K562 (cell line): ENCODE data around the gene BOD1L2. TPM values are rescaled to one million over a fixed set of nuclear protein-coding genes. Genes with fewer than 3 reads are reported as not detected.

ENCODE experiments used
- ATAC-seq: fragments of 200-7000 bp; cut with Tn5 transposase; 3 replicates; pipeline ENCODE4 v1.9.1; 2020; ENCODE audit warnings: moderate library complexity
- BruUV-seq: library from RNA; stranded (reverse); fragments of 400-500 nt; replicated peaks from 2 replicates; lab custom pipeline; 2021; lab: Mats Ljungman, UMichigan
- CTCF ChIA-PET: fragments of 300-600 bp; formaldehyde crosslinking; extraction: SDS; loops from one replicate; lab custom pipeline; 2021; ENCODE audit warnings: low intra/inter-chr PET ratio; lab: Yijun Ruan, JAX
- POLR2A ChIA-PET: fragments of 300-600, 350-650 bp; sonication (Branson Sonifier 250); formaldehyde crosslinking; extraction: SDS; loops from one replicate; lab custom pipeline; 2021; ENCODE audit warnings: antibody characterized with exemption, inconsistent platforms; lab: Yijun Ruan, JAX
- DNase-seq, 4 experiments: peaks; one replicate each; pipeline versions ENCODE4 v3.0.0 to v3.0.0-alpha.2; 2011 to 2018; ENCODE audit warnings: low spot score in 3 of 4, mixed read lengths in 3 of 4; ENCODE audit errors: extremely low read depth in 1 of 4
- FAIRE-seq: peaks from 2 replicates; lab custom pipeline; 2011; peaks lifted over from hg19 to GRCh38; lab: Jason Lieb, UNC
- H2AFZ ChIP-seq: 2 replicates; pipeline ENCODE4 v1.6.0; 2011; ENCODE audit warnings: low read depth, low read length, control low read depth, inconsistent platforms
- H3K27ac ChIP-seq: fragments of 200-600 bp; 3 replicates; pipeline ENCODE4 v1.8.0; 2011; ENCODE audit warnings: low read depth, mild to moderate bottlenecking, control low read depth, inconsistent platforms, low read length, moderate library complexity, mixed read lengths; ENCODE audit errors: extremely low read depth
- H3K27me3 ChIP-seq, 2 experiments: fragments of 300-600 bp in 1 of 2; 2 replicates in 1 of 2; 3 replicates in 1 of 2; pipeline versions ENCODE4 v1.6.0 to v1.8.0; 2011; ENCODE audit warnings: inconsistent platforms in 2 of 2, low read length in 2 of 2, mild to moderate bottlenecking in 1 of 2, mixed read lengths in 1 of 2, moderate library complexity in 1 of 2; ENCODE audit not compliant: control insufficient read depth in 2 of 2, insufficient read depth in 2 of 2
- H3K36me3 ChIP-seq: fragments of 300-600 bp; 3 replicates; pipeline ENCODE4 v1.8.0; 2011; ENCODE audit warnings: mild to moderate bottlenecking, low read length, inconsistent platforms; ENCODE audit not compliant: control insufficient read depth, insufficient read depth
- H3K4me1 ChIP-seq, 2 experiments: fragments of 200-600 bp in 1 of 2; replicated peaks in 1 of 2; 2 replicates in 1 of 2; 3 replicates in 1 of 2; pipeline versions ENCODE4 v1.5.1 to v1.8.0; 2011; ENCODE audit warnings: inconsistent platforms in 2 of 2, low read length in 2 of 2, mild to moderate bottlenecking in 1 of 2, mixed read lengths in 1 of 2, moderate library complexity in 1 of 2; ENCODE audit not compliant: control insufficient read depth in 2 of 2, insufficient read depth in 2 of 2
- H3K4me2 ChIP-seq: 2 replicates; pipeline ENCODE4 v1.6.1; 2011; ENCODE audit warnings: low read length, control low read depth, inconsistent platforms, mixed read lengths; ENCODE audit not compliant: insufficient read depth
- H3K4me3 ChIP-seq: fragments of 200-600 bp; sonication (generic), shearing (Covaris generic); 2 replicates; pipeline ENCODE4 v1.5.1; 2016; ENCODE audit warnings: control low read depth, inconsistent platforms
- H3K79me2 ChIP-seq: fragments of 200-600 bp; 3 replicates; pipeline ENCODE4 v1.8.0; 2011; ENCODE audit warnings: low read length, inconsistent platforms; ENCODE audit not compliant: control insufficient read depth, insufficient read depth
- H3K9ac ChIP-seq, 2 experiments: 2 replicates each; pipeline versions ENCODE4 v1.6.0 to v1.6.1; 2011; ENCODE audit warnings: low read depth in 2 of 2, low read length in 2 of 2, control low read depth in 1 of 2, inconsistent platforms in 1 of 2, mild to moderate bottlenecking in 1 of 2, mixed read lengths in 1 of 2; ENCODE audit not compliant: insufficient read depth in 1 of 2
- H3K9me1 ChIP-seq: one replicate; pipeline ENCODE4 v1.6.0; 2011; ENCODE audit warnings: inconsistent platforms, mild to moderate bottlenecking, low read length, moderate library complexity; ENCODE audit not compliant: control insufficient read depth, insufficient read depth
- H3K9me3 ChIP-seq: replicated peaks from 2 replicates; pipeline ENCODE4 v1.5.1; 2011; ENCODE audit warnings: low read depth, low read length, inconsistent platforms; ENCODE audit not compliant: control insufficient read depth, insufficient read depth
- H4K20me1 ChIP-seq: replicated peaks from 2 replicates; pipeline ENCODE4 v1.6.1; 2011; ENCODE audit warnings: low read length, inconsistent platforms, mixed read lengths; ENCODE audit not compliant: control insufficient read depth, insufficient read depth
- CCNT2 ChIP-seq: IDR thresholded peaks from 2 replicates; pipeline ENCODE4 v1.6.1; 2011; ENCODE audit warnings: borderline replicate concordance, low read depth, mild to moderate bottlenecking, moderate library complexity, mixed read lengths, low read length; ENCODE audit not compliant: insufficient read length; ENCODE audit errors: extremely low read depth
- FUS ChIP-seq: fragments of 200-400 bp; formaldehyde crosslinking; optimal IDR thresholded peaks from 2 replicates; pipeline ENCODE3; 2017; ENCODE audit warnings: low read depth, low read length
- MTF1 ChIP-seq: fragments of 250-450 bp; sonication (Bioruptor Pico); IDR thresholded peaks from 2 replicates; pipeline ENCODE4 v1.9.0; 2021; ENCODE audit warnings: moderate library complexity, mild to moderate bottlenecking, inconsistent platforms, borderline replicate concordance
- NEUROD1 ChIP-seq: fragments of 150-350 bp; IDR thresholded peaks from 2 replicates; pipeline ENCODE4 v1.6.1; 2014; ENCODE audit warnings: borderline replicate concordance, low read length, low read depth; ENCODE audit not compliant: partially characterized antibody
- TAF9B ChIP-seq: fragments of 450-650 bp; IDR thresholded peaks from 2 replicates; pipeline ENCODE4 v1.6.1; 2018; ENCODE audit warnings: mild to moderate bottlenecking; ENCODE audit not compliant: partially characterized antibody
- THRB ChIP-seq: fragments of 450-650 bp; formaldehyde crosslinking; conservative IDR thresholded peaks from 2 replicates; pipeline ENCODE4 v1.4.0; 2022; ENCODE audit warnings: mild to moderate bottlenecking, missing genetic modification characterization
- UBTF ChIP-seq, 2 experiments: IDR thresholded peaks; 2 replicates each; pipeline ENCODE4 v1.6.1; 2012; ENCODE audit warnings: improper control_type of control experiment in 2 of 2, low read depth in 2 of 2, low read length in 2 of 2, borderline replicate concordance in 1 of 2
- VEZF1 ChIP-seq: fragments of 200-800 bp; sonication (Bioruptor generic); IDR thresholded peaks from 2 replicates; pipeline ENCODE4 v1.6.1; 2017; ENCODE audit warnings: missing genetic modification characterization, missing compliant biosample characterization
- ZNF124 ChIP-seq: sonication (generic); formaldehyde crosslinking; IDR thresholded peaks from 2 replicates; pipeline ENCODE4 v1.8.1; 2022; ENCODE audit warnings: missing genetic modification reagents
- ZNF23 ChIP-seq: fragments of 250-450 bp; sonication (Bioruptor Pico); IDR thresholded peaks from 2 replicates; pipeline ENCODE4 v1.4.0; 2020; ENCODE audit warnings: mild to moderate bottlenecking
- ZNF778 ChIP-seq: fragments of 450-650 bp; formaldehyde crosslinking; IDR thresholded peaks from 2 replicates; pipeline ENCODE4 v1.4.0; 2020; ENCODE audit warnings: mild to moderate bottlenecking, moderate library complexity
- WGBS: fragments of 100-300 bp; shearing (Covaris generic); methylation state at CpG from one replicate; pipeline ENCODE4 v1.1.6; 2016; ENCODE audit warnings: low coverage, mixed read lengths; ENCODE audit not compliant: insufficient coverage; ENCODE audit errors: missing lambda C conversion rate; 5-methylcytosine and 5-hydroxymethylcytosine counted together
- in situ Hi-C: fragments of 300-500 bp; cut with MboI; formaldehyde crosslinking; loops from 4 replicates; pipeline ENCODE4 v1.15.0; 2018; ENCODE audit warnings: inconsistent platforms, mixed read lengths
- intact Hi-C: fragments of 100-400 bp; cut with micrococcal nuclease; formaldehyde crosslinking; loops from 2 replicates; pipeline ENCODE4 v1.14.2; 2022
- polyA plus RNA-seq, 8 experiments: library from polyadenylated mRNA; depleted of rRNA in 4 of 8; stranded (reverse) in 5 of 8; unstranded in 3 of 8; fragments of >200 nt; fragmentation: Nextera tagmentation in 2 of 8; fragmentation: Illumina TruSeq in 1 of 8; extraction: Ambion mirVana in 2 of 8; extraction: Trizol in 1 of 8; gene quantifications; 2 replicates each; pipeline versions ENCODE4 v1.2.1 to v1.2.3, GENCODE V29; 2011 to 2014; ENCODE audit warnings: inconsistent platforms in 1 of 8, missing spikeins in 1 of 8
- total RNA-seq, 7 experiments: library from RNA; depleted of rRNA in 6 of 7; stranded (reverse); fragments of >200 nt in 6 of 7; fragmentation: Illumina TruSeq in 2 of 7; extraction: Trizol in 2 of 7; gene quantifications; 2 replicates each; pipeline versions ENCODE4 v1.2.1 to v1.2.3, GENCODE V29; 2011 to 2021; ENCODE audit warnings: low replicate concordance in 1 of 7
- TF ChIP-seq, protein P1 (sequence below): fragments of 250-450 bp; sonication (Bioruptor Pico); IDR thresholded peaks from 2 replicates; pipeline ENCODE4 v1.8.0; 2021; ENCODE audit warnings: moderate library complexity, mild to moderate bottlenecking, inconsistent platforms

The BOD1L2 gene
- total and polyA plus RNA-seq, 9 of the 15 experiments (the other 6 are each of a cell fraction or from before 2014, with no cell fraction given) = 0.03 TPM; not detected in 8

DNA sequence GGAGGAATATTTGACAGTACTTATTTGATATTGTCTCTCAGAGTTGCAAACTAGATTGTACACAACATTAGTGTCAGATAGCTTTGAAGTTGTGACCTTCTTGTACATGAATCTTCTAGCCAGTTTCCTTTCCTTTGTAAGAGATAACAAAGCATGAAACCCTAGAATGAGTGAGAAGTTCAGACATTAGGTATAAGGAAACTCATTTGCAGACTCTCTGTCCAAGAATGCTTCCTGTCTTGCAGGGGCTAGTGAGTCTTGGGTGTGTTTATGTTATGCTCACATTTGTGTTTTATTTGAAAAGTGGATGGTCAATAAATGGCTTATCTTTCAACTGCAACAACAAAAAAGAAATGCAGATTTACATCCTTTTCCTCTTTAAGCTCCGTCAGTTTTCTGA lies 1.4 kb downstream of the BOD1L2 start (continued):
- TF ChIP-seq VEZF1 = no peak

DNA sequence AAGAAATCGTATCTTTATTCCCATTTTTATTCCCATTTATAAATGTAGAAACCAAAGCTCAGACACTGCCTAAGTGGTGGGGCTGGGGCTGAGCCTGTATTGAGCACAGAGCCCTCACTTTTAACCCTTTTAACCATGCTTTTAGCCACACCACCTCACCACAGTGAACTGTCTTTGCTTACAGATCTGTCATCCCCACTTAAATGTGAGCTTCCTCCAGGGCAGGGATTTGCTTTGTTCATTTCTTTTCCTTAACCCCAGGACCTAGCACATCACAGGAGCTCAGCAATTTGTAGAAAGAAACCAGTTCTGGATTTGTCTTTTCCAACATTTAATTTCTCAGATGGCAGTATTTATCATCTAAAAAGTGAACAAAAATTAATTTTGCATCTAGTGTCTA lies 2.2 kb downstream of the BOD1L2 start:
- no peak for FAIRE-seq
- peaks cover 0 to 23% of the 10 kb centered on the region in 2 experiments; a peak in 2 of 5 replicates for H3K27me3 ChIP-seq
- POLR2A ChIA-PET = interaction anchor here (0.7 to 0.8 kb wide), 2 partner anchors 27 to 81 kb away, joined by 3 to 4 read pairs; no protein-coding TSS in a partner anchor
- TF ChIP-seq NEUROD1 (no peak), ZNF124 (no peak), THRB (CRISPR knock-in tag) (no peak), ZNF23 (CRISPR knock-in tag) (no peak), CCNT2 (no peak), MTF1 (no peak), UBTF (IDR thresholded peaks at IDR 0.05; ENCODE audit: borderline replicate concordance in 1 of 2, low read depth in 2 of 2, low read length in 2 of 2) (no peak), ZNF778 (CRISPR knock-in tag) (no peak), TAF9B (no peak), FUS (no peak)
- TF ChIP-seq, protein P1, sequence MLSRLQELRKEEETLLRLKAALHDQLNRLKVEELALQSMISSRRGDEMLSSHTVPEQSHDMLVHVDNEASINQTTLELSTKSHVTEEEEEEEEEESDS = no peak

More for the DNA sequence above, 2.2 kb downstream of the BOD1L2 start:
- H3K4me2 ChIP-seq = no peak overlapping the region
- DNase-seq (no peak), ATAC-seq (no peak)
- no peak overlapping the region for H3K9ac ChIP-seq
- no peaks in the 10 kb centered on the region for H3K79me2 ChIP-seq
- no peaks in the 10 kb centered on the region for H3K36me3 ChIP-seq
- H3K9me1 ChIP-seq = no peaks in the 10 kb centered on the region
- H3K4me3 ChIP-seq = no peak overlapping the region
- H3K27ac ChIP-seq = no peak overlapping the region
- no peaks in the 10 kb centered on the region for H3K9me3 ChIP-seq
- no peak overlapping the region for H2AFZ ChIP-seq
- no peaks in the 10 kb centered on the region for H4K20me1 ChIP-seq
- WGBS = 50% methylated on average over 1 of the region's 1 CpG
- intact Hi-C loops (no loop called here), in situ Hi-C loops (no loop called here)
- peaks cover 0 to 6% of the 10 kb centered on the region in 2 experiments; a peak in 1 of 5 replicates for H3K4me1 ChIP-seq
- no TSS peak for BruUV-seq
- CTCF ChIA-PET = no interaction called here
